GM19240 (cell line): ENCODE results near the gene AOX1.
"Not testable (repeated sequence)": the region's sequence is repeated elsewhere in the genome, so short reads cannot be mapped to it uniquely, and the experiment has no call there.

Experiments
- DNase-seq: peaks from one replicate; pipeline ENCODE4 v3.0.0; 2011; ENCODE audit warnings: low spot score; ENCODE audit not compliant: insufficient read length

AOX1 gene

DNA sequence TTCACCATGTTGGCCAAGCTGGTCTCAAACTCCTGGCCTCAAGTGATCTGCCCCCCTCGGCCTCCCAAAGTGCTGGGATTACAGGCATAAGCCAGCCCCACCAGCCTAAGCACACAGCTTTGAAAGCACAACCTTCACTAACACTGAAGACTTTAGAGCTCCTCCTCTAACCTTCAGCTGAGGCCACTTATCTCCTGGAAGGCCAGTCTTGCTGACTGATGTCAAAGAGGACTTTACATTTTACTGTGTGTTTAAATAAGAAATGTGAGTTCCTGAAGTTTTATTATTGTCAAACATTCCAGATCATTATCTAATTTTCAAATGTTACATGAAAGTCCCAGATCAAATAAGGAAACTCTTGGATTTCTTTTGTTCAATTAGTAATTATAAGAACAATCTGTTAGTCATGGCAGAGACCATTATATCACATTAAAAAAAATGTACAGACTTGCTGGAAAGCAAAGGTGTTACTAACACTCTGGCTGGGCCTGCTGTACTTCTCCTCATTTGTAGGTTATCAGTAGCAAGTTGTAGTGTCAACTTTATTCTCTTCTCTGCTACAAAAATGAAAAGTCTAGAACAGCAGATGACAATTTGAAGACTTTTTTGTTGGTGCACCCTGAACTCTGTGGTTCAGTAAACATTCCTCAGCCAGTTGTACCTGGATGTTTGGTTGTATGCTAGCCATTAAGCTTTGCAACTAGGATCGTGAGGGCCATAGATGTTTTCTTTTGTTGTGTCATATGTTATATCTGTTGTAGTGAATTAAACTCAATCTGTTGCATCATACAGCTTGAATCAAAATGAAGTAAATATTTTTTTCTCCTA, 80.0 kb downstream of the AOX1 start:
- no peak for DNase-seq

DNA sequence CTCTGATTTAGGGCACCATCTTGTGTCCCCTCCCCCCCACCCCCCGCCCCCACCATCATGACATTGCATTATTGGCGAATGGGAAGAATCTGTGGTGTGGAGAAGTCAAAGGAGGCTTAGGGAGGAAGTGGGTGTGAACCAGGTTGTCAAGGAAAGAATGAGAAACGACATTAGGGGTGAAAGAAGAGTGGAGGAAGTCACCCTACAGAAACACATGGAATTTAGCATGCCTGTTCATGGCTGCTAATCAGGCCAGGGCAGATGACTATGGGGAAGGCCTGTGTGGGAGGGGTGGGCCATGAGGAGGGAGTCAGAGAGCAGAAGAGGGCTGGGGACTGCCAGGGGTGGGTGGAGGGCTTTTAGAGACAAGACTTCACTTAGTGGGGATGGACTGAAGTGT, 81.6 kb downstream of the AOX1 start:
- DNase-seq = no peak

GRCh38 chr2:200668478-200668877, 82.7 kb downstream of the AOX1 start:
- no peak for DNase-seq

- no peak for DNase-seq
Measured at GRCh38 chr2:200669308-200669707, 83.5 kb downstream of the AOX1 start.

DNA sequence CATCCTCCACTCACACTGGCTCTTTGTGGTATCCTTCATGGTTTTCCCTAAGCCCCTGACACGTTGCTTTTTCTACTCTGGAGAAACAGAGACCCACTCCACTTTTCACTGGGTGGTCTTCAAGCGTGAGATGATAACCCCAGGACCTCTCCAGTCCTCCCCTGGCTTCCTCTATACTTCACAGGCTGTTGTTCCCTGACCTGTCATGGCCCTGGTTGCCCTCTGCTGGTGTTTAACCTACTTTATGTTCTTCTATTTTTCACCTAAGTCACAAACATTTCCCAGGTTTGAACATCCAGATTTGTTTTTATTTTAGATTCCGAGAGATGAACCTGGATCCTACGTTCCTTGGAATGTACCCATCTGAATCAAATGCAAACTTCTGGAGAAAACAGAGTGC, 84.5 kb downstream of the AOX1 start:
- no peak for DNase-seq

- DNase-seq = no peak
Measured at GRCh38 chr2:200670751-200671150, 84.9 kb downstream of the AOX1 start.

GRCh38 chr2:200673191-200673590, 87.4 kb downstream of the AOX1 start:
- DNase-seq = no peak

DNA sequence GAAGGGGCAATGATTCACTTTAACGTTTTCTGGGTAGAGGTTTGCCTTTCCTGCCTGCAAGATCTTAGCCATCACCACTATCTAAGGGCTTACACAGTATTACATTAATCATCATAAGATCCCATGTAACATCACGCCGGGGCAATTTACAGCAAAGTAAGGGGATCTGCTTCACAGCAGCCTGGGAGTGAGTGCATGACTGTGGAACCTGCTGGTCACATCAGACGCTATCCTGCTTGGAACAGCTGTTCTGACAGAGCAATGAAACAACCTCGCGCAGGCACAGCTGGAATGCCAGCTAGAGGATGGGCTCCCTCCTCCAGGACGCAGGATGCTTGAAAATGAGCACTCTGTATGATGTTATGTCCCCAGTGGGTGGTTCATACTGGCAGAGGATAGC, 89.0 kb downstream of the AOX1 start:
- no peak for DNase-seq

GRCh38 chr2:200677171-200677570, 91.4 kb downstream of the AOX1 start:
- DNase-seq = no peak

GRCh38 chr2:200677721-200678532, 92.1 kb downstream of the AOX1 start:
- no peak for DNase-seq

DNA sequence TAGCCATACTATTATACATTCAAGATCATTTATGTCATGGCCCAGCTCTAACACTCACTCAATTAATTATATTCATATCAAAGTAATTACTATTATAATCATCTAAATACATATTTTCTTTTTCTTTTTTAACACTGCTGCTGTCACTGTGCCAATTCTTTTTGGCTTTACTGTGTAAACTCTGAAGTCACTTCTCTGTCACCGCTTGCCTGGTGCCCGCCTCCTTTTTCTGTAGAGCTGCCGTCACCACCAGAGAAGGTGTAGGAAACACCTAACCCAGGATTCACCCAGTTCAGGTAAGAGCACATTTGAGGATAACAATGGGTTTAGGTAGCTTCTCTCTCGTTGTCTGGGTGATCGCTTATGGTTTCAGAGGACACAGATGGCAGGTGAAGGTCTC, 93.3 kb downstream of the AOX1 start:
- DNase-seq = no peak

GRCh38 chr2:200679535-200679934, 93.7 kb downstream of the AOX1 start:
- no peak for DNase-seq

GRCh38 chr2:200681697-200682096, 95.9 kb downstream of the AOX1 start:
- DNase-seq = no peak

DNA sequence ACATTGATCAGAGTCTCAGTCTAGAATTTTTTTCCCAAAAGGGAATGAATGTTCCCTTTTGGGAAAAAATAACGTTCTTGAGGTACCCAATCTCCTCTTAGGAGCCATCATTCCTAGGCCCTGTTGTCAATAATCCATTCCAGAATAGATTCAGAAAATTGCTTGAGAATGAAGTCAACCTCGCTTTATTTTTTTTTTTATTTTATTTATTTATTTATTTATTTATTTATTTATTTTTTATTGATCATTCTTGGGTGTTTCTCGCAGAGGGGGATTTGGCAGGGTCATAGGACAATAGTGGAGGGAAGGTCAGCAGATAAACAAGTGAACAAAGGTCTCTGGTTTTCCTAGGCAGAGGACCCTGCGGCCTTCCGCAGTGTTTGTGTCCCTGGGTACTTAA, 96.6 kb downstream of the AOX1 start:
- not testable (repeated sequence) for DNase-seq

GRCh38 chr2:200687922-200688920, 102.4 kb downstream of the AOX1 start:
- DNase-seq = no peak

- no peak for DNase-seq
Measured at GRCh38 chr2:200689115-200689514, 103.3 kb downstream of the AOX1 start.

GRCh38 chr2:200693836-200694470, 108.1 kb downstream of the AOX1 start:
- no peak for DNase-seq

DNA sequence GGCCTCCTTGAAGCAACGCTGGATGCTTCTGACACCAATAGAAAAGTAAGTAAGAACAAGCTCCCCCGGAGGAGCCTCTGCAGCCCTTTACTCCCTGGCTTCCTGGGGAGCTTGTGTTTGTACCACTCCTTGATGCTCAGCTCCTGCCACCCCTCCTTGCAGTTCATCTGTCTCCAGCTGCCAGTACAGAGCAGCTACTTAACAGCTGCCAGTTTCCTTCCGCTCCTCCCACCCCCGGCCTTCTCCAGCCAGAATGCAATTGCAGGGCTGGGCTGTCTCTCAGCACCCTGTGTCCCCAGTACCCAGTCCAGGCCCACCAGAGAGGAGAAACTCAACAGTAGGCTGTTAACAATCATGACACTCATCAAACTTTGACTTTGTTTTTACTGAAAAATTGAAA, 109.4 kb downstream of the AOX1 start:
- DNase-seq = no peak

- no peak for DNase-seq
Measured at GRCh38 chr2:200695601-200696000, 109.8 kb downstream of the AOX1 start.

GRCh38 chr2:200698217-200698616, 112.4 kb downstream of the AOX1 start:
- no peak for DNase-seq

- no peak for DNase-seq
Measured at GRCh38 chr2:200699310-200699709, 113.5 kb downstream of the AOX1 start.
